SK-N-SH treated with all-trans-retinoic acid at 6 μM for 48 hours (cell line): ENCODE results near the gene SIX5.

Experiments
- ATAC-seq: fragments of 200-7000 bp; cut with Tn5 transposase; 3 replicates; pipeline ENCODE4 v1.9.1; 2020; ENCODE audit warnings: mild to moderate bottlenecking, moderate library complexity
- BACH2 ChIP-seq: fragments of 250-450 bp; sonication (Bioruptor Pico); IDR thresholded peaks from 2 replicates; pipeline ENCODE4 v1.9.0; 2021; ENCODE audit warnings: mild to moderate bottlenecking, borderline replicate concordance
- CSDC2 ChIP-seq: fragments of 250-450 bp; sonication (Bioruptor Pico); IDR thresholded peaks from 2 replicates; pipeline ENCODE4 v1.5.0; 2020; ENCODE audit warnings: mild to moderate bottlenecking, moderate library complexity
- ESRRG ChIP-seq: fragments of 250-450 bp; sonication (Bioruptor Pico); IDR thresholded peaks from 2 replicates; pipeline ENCODE4 v1.6.1; 2021; ENCODE audit warnings: mild to moderate bottlenecking
- OSR1 ChIP-seq: fragments of 250-450 bp; sonication (Bioruptor Pico); IDR thresholded peaks from 2 replicates; pipeline ENCODE4 v1.8.0; 2022; ENCODE audit warnings: moderate library complexity, mild to moderate bottlenecking, inconsistent platforms
- PPARA ChIP-seq: fragments of 250-450 bp; sonication (Bioruptor Pico); IDR thresholded peaks from 2 replicates; pipeline ENCODE4 v1.5.0; 2020; ENCODE audit warnings: mild to moderate bottlenecking, borderline replicate concordance
- RARB ChIP-seq: fragments of 250-450 bp; sonication (Bioruptor Pico); IDR thresholded peaks from 2 replicates; pipeline ENCODE4 v1.8.0; 2021; ENCODE audit warnings: mild to moderate bottlenecking, moderate library complexity
- SNAI2 ChIP-seq: fragments of 250-450 bp; sonication (Bioruptor Pico); IDR thresholded peaks from 2 replicates; pipeline ENCODE4 v1.5.0; 2020; ENCODE audit warnings: mild to moderate bottlenecking, moderate library complexity
- TCF4 ChIP-seq: fragments of 250-450 bp; sonication (Bioruptor Pico); IDR thresholded peaks from 2 replicates; pipeline ENCODE4 v1.8.0; 2021; ENCODE audit warnings: mild to moderate bottlenecking, moderate library complexity, borderline replicate concordance
- TOX ChIP-seq: fragments of 250-450 bp; sonication (Bioruptor Pico); IDR thresholded peaks from 2 replicates; pipeline ENCODE4 v1.8.0; 2021; ENCODE audit warnings: mild to moderate bottlenecking, moderate library complexity, borderline replicate concordance
- ZC3H10 ChIP-seq: fragments of 250-450 bp; sonication (Bioruptor Pico); IDR thresholded peaks from 2 replicates; pipeline ENCODE4 v1.5.1; 2021; ENCODE audit warnings: mild to moderate bottlenecking, moderate library complexity
- ZFP3 ChIP-seq: fragments of 250-450 bp; sonication (Bioruptor Pico); IDR thresholded peaks from 2 replicates; pipeline ENCODE4 v1.5.0; 2020; ENCODE audit warnings: mild to moderate bottlenecking, moderate library complexity
- ZFP30 ChIP-seq: fragments of 450-650 bp; formaldehyde crosslinking; IDR thresholded peaks from 2 replicates; pipeline ENCODE4 v1.5.0; 2022; ENCODE audit warnings: mild to moderate bottlenecking, moderate library complexity
- ZNF565 ChIP-seq: fragments of 450-650 bp; formaldehyde crosslinking; conservative IDR thresholded peaks from 2 replicates; pipeline ENCODE4 v1.5.0; 2020; ENCODE audit warnings: low read depth, mild to moderate bottlenecking, moderate library complexity
- ZNF70 ChIP-seq: fragments of 450-650 bp; formaldehyde crosslinking; IDR thresholded peaks from 2 replicates; pipeline ENCODE4 v1.5.0; 2020; ENCODE audit warnings: mild to moderate bottlenecking, moderate library complexity
- ZNF8 ChIP-seq: fragments of 450-650 bp; formaldehyde crosslinking; IDR thresholded peaks from 2 replicates; pipeline ENCODE4 v1.5.0; 2020; ENCODE audit warnings: mild to moderate bottlenecking, moderate library complexity
- TF ChIP-seq, protein P1 (sequence below): fragments of 250-450 bp; sonication (Bioruptor Pico); IDR thresholded peaks from 2 replicates; pipeline ENCODE4 v1.5.0; 2020; ENCODE audit warnings: mild to moderate bottlenecking, moderate library complexity
- TF ChIP-seq, protein P2 (sequence below): fragments of 250-450 bp; sonication (Bioruptor Pico); IDR thresholded peaks from 2 replicates; pipeline ENCODE4 v1.8.0; 2021; ENCODE audit warnings: low read depth, mild to moderate bottlenecking, moderate library complexity, borderline replicate concordance
- TF ChIP-seq, protein P3 (sequence below): fragments of 250-450 bp; sonication (Bioruptor Pico); IDR thresholded peaks from 2 replicates; pipeline ENCODE4 v1.8.0; 2020; ENCODE audit warnings: mild to moderate bottlenecking, moderate library complexity, borderline replicate concordance
- TF ChIP-seq, protein P4 (sequence below): fragments of 250-450 bp; sonication (Bioruptor Pico); IDR thresholded peaks from 2 replicates; pipeline ENCODE4 v1.5.1; 2020; ENCODE audit warnings: low read depth, mild to moderate bottlenecking, moderate library complexity

SIX5 gene

DNA sequence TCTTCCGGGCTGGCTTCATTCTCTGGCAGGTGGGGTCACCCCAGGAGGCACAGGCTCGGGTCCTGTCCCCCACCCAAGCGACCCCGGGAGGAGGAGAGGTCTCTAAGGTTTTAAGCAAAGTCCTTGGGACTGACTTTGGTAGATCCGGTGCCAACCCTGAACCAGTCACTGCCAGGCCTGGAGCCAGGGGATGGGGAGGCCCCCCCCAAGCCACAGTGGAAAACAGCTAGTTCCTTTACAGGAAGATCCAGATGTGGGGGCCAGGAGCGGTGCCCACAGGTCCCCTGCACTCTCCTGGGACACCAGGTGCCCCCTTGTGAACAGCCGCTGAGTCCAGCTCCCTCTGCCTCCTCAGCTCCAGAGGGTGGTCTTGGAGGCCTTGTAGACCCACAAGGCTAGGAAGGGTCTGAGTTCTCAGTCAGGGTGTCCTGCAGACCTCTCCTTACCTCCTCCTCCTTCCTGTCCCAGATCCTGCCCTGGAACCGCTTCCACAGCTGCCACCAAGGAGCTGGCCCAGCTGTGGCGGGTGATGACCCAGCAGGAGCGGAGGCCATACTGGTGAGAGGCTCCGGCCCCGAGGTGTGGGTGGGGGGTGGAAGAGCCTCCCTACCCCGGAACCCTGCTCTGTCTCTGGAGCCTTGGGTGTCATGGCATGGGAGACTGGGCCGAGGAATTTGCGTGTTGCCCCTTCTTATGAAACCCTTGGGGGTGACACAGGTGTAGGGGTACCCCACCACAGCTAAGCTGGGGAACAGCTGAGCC is 6.0 kb downstream of the SIX5 start:
- no peak for TF ChIP-seq OSR1 (CRISPR knock-in tag)
- no peak for TF ChIP-seq ESRRG (CRISPR knock-in tag)
- no peak for TF ChIP-seq ZNF70 (CRISPR knock-in tag)
- ATAC-seq = no peak

DNA sequence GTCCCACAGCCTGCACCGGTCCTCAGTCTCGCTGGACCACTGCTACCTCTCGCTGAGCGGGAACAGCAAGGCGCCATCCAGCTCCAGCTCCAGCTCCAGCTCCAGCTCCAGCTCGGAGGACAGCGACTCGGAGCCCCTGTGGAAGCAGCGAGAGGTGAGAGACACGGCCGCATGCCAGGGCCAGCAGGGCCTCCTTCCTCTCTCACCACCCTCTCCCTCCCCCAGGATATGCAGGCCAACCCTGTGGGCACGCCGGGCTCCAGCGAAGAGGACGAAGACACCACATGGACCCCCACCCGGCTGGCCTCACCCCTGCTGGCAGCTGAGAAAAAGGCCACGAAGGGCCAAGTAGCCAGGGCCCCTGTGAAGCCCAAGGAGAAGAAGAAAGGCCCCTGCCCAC is 7.3 kb downstream of the SIX5 start:
- ATAC-seq = no peak
- TF ChIP-seq PPARA (CRISPR knock-in tag) (no peak), ZNF565 (CRISPR knock-in tag) (no peak), BACH2 (no peak), ZFP3 (no peak), ZFP30 (CRISPR knock-in tag) (no peak), RARB (CRISPR knock-in tag) (no peak), ZNF70 (CRISPR knock-in tag) (no peak), ZNF8 (CRISPR knock-in tag) (no peak), ESRRG (CRISPR knock-in tag) (no peak), ZC3H10 (CRISPR knock-in tag) (no peak), OSR1 (CRISPR knock-in tag) (no peak), TOX (CRISPR knock-in tag) (no peak), SNAI2 (no peak)
- TF ChIP-seq, protein P1, sequence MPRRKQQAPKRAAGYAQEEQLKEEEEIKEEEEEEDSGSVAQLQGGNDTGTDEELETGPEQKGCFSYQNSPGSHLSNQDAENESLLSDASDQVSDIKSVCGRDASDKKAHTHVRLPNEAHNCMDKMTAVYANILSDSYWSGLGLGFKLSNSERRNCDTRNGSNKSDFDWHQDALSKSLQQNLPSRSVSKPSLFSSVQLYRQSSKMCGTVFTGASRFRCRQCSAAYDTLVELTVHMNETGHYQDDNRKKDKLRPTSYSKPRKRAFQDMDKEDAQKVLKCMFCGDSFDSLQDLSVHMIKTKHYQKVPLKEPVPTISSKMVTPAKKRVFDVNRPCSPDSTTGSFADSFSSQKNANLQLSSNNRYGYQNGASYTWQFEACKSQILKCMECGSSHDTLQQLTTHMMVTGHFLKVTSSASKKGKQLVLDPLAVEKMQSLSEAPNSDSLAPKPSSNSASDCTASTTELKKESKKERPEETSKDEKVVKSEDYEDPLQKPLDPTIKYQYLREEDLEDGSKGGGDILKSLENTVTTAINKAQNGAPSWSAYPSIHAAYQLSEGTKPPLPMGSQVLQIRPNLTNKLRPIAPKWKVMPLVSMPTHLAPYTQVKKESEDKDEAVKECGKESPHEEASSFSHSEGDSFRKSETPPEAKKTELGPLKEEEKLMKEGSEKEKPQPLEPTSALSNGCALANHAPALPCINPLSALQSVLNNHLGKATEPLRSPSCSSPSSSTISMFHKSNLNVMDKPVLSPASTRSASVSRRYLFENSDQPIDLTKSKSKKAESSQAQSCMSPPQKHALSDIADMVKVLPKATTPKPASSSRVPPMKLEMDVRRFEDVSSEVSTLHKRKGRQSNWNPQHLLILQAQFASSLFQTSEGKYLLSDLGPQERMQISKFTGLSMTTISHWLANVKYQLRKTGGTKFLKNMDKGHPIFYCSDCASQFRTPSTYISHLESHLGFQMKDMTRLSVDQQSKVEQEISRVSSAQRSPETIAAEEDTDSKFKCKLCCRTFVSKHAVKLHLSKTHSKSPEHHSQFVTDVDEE (CRISPR knock-in tag) = no peak
- TF ChIP-seq, protein P2, sequence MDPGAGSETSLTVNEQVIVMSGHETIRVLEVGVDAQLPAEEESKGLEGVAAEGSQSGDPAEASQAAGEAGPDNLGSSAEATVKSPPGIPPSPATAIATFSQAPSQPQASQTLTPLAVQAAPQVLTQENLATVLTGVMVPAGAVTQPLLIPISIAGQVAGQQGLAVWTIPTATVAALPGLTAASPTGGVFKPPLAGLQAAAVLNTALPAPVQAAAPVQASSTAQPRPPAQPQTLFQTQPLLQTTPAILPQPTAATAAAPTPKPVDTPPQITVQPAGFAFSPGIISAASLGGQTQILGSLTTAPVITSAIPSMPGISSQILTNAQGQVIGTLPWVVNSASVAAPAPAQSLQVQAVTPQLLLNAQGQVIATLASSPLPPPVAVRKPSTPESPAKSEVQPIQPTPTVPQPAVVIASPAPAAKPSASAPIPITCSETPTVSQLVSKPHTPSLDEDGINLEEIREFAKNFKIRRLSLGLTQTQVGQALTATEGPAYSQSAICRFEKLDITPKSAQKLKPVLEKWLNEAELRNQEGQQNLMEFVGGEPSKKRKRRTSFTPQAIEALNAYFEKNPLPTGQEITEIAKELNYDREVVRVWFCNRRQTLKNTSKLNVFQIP (CRISPR knock-in tag) = no peak
- TF ChIP-seq, protein P3, sequence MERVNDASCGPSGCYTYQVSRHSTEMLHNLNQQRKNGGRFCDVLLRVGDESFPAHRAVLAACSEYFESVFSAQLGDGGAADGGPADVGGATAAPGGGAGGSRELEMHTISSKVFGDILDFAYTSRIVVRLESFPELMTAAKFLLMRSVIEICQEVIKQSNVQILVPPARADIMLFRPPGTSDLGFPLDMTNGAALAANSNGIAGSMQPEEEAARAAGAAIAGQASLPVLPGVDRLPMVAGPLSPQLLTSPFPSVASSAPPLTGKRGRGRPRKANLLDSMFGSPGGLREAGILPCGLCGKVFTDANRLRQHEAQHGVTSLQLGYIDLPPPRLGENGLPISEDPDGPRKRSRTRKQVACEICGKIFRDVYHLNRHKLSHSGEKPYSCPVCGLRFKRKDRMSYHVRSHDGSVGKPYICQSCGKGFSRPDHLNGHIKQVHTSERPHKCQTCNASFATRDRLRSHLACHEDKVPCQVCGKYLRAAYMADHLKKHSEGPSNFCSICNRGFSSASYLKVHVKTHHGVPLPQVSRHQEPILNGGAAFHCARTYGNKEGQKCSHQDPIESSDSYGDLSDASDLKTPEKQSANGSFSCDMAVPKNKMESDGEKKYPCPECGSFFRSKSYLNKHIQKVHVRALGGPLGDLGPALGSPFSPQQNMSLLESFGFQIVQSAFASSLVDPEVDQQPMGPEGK = no peak
- TF ChIP-seq, protein P4, sequence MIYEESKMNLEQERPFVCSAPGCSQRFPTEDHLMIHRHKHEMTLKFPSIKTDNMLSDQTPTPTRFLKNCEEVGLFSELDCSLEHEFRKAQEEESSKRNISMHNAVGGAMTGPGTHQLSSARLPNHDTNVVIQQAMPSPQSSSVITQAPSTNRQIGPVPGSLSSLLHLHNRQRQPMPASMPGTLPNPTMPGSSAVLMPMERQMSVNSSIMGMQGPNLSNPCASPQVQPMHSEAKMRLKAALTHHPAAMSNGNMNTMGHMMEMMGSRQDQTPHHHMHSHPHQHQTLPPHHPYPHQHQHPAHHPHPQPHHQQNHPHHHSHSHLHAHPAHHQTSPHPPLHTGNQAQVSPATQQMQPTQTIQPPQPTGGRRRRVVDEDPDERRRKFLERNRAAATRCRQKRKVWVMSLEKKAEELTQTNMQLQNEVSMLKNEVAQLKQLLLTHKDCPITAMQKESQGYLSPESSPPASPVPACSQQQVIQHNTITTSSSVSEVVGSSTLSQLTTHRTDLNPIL (CRISPR knock-in tag) = no peak

DNA sequence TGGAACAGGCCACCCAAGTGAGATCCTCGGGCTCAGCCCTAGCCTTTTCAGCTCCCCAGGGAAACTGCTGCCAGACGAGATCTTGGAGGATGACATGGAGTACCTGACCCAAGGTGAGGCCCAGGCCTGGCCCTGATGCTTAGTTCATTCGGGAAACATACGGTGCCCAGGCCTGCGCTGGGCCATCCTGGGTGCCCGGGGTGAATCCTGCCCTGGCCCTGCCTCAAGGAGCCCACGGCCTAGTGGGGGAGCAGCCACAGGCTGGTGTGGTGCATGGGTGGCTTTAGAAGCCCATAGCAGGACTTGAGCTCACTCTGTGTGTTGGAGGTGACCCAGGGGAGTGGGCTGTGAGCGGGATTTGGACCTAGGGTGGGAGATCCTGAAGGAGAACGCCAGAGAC is 10.1 kb downstream of the SIX5 start:
- no peak for ATAC-seq
- TF ChIP-seq PPARA (CRISPR knock-in tag) (no peak), ESRRG (CRISPR knock-in tag) (no peak)
- TF ChIP-seq, protein P2 (CRISPR knock-in tag) = no peak

DNA sequence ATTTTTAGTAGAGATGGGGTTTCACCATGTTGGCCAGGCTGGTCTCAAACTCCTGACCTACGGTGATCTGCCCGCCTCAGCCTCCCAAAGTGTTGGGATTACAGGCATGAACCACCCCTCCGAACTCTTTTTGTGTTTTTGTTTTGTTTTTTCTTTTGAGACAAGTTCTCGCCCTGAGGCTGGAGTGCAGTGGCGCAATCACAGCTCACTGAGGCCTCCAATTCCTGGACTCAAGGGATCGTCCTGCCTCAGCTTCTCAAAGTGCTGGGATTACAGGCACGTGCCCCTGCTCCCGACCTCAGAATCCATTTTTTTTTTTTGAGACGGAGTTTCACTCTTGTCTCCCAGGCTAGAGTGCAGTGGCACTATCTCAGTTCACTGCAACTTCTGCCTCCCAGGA is 11.4 kb downstream of the SIX5 start:
- no peak for ATAC-seq
- TF ChIP-seq, protein P1 (CRISPR knock-in tag) = no peak
- TF ChIP-seq CSDC2 (CRISPR knock-in tag) (no peak), SNAI2 (no peak), TOX (CRISPR knock-in tag) (no peak), ESRRG (CRISPR knock-in tag) (no peak), ZC3H10 (CRISPR knock-in tag) (no peak), ZNF70 (CRISPR knock-in tag) (no peak), TCF4 (CRISPR knock-in tag) (no peak)
- TF ChIP-seq, protein P2 (CRISPR knock-in tag) = no peak
